Thyroid gland (tissue), 4 donors: ENCODE measurements around the gene SLC26A4.
"Not testable (repeated sequence)": the region's sequence is repeated elsewhere in the genome, so short reads cannot be mapped to it uniquely, and the experiment has no call there.

Source experiments
- POLR2A ChIP-seq, 2 donors: fragments of 450-650 bp; IDR thresholded peaks; one replicate each; pipeline ENCODE4 v1.6.1; 2017; ENCODE audit warnings: antibody characterized with exemption in 2 of 2, mild to moderate bottlenecking in 2 of 2, moderate library complexity in 1 of 2
- TF ChIP-seq, protein P1 (sequence below), 6 experiments: fragments of 200-600 bp in 3 of 6; fragments of 450-650 bp in 3 of 6; sonication (generic) in 3 of 6; IDR thresholded peaks; one replicate each; pipeline ENCODE4 v1.5.1; 2016 to 2019; ENCODE audit warnings: antibody characterized with exemption in 6 of 6, mild to moderate bottlenecking in 2 of 6, inconsistent platforms in 1 of 6, moderate library complexity in 1 of 6

DNA sequence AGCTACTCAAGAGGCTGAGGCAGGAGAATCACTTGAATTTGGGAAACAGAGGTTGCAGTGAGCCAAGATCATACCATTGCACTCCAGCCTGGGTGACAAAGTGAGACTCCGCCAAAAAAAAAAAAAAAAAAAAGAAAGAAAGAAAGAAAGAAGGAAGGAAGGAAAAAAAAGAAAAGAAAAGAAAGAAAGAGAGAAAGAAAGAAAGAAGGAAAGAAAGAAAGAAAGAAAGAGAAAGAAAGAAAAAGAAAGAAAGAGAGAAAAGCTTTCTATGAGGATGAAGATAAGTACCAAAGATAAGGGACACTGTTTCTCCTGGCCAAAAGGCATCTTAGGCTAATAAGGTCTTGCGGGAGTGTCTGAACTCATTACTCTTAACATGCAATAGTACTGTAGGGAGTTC, 21.6 kb upstream of the SLC26A4 start:
- TF ChIP-seq, protein P1, sequence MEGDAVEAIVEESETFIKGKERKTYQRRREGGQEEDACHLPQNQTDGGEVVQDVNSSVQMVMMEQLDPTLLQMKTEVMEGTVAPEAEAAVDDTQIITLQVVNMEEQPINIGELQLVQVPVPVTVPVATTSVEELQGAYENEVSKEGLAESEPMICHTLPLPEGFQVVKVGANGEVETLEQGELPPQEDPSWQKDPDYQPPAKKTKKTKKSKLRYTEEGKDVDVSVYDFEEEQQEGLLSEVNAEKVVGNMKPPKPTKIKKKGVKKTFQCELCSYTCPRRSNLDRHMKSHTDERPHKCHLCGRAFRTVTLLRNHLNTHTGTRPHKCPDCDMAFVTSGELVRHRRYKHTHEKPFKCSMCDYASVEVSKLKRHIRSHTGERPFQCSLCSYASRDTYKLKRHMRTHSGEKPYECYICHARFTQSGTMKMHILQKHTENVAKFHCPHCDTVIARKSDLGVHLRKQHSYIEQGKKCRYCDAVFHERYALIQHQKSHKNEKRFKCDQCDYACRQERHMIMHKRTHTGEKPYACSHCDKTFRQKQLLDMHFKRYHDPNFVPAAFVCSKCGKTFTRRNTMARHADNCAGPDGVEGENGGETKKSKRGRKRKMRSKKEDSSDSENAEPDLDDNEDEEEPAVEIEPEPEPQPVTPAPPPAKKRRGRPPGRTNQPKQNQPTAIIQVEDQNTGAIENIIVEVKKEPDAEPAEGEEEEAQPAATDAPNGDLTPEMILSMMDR (IDR thresholded peaks at IDR 0.05): not testable (repeated sequence)
- not testable (repeated sequence) for TF ChIP-seq POLR2A (IDR thresholded peaks at IDR 0.05)
